ENCODE results near the gene VWA1.

GRCh38 chr1:1401457-1402010 is 34.0 kb upstream of the VWA1 start:
- TF ChIP-seq FOS (IDR thresholded peaks at IDR 0.05; ENCODE audit: borderline replicate concordance, extremely low read depth, insufficient read length): no peak
- TF ChIP-seq CTCF (IDR thresholded peaks at IDR 0.05 in 2 of 3, conservative IDR thresholded peaks at IDR 0.05 in 1 of 3; ENCODE audit: control insufficient read depth in 2 of 3, extremely low read depth in 1 of 3, insufficient read depth in 1 of 3, low read depth in 3 of 3, low read length in 3 of 3): no peak
- no peak for TF ChIP-seq RFX5 (IDR thresholded peaks at IDR 0.05; ENCODE audit: low read depth, low read length)
- no peak; the same call in 1 of the 2 replicates for TF ChIP-seq POLR2AphosphoS5 (IDR thresholded peaks at IDR 0.05; ENCODE audit: low read length)
- TF ChIP-seq CEBPB (IDR thresholded peaks at IDR 0.05; ENCODE audit: borderline replicate concordance in 1 of 2, low read depth in 2 of 2, low read length in 2 of 2): no peak
- no peak for TF ChIP-seq RAD21 (IDR thresholded peaks at IDR 0.05; ENCODE audit: insufficient read depth, low read depth, low read length)
- TF ChIP-seq ZZZ3 (IDR thresholded peaks at IDR 0.05; ENCODE audit: control insufficient read depth, insufficient read length, low read depth): no peak
- no peak for TF ChIP-seq HDAC2 (IDR thresholded peaks at IDR 0.05)
- TF ChIP-seq RCOR1 (conservative IDR thresholded peaks at IDR 0.05; ENCODE audit: low read depth, low read length): no peak
- no peak for TF ChIP-seq ATF2 (IDR thresholded peaks at IDR 0.05; ENCODE audit: low read length)
- no peak for TF ChIP-seq TCF12 (IDR thresholded peaks at IDR 0.05; ENCODE audit: low read depth, low read length)
- TF ChIP-seq ZBTB40 (IDR thresholded peaks at IDR 0.05; ENCODE audit: borderline replicate concordance): no peak
- no peak for TF ChIP-seq POU2F2 (IDR thresholded peaks at IDR 0.05; ENCODE audit: borderline replicate concordance, low read depth, low read length)
